Measurements from ENCODE around the gene DIP2C. TPM values are rescaled to one million over a fixed set of nuclear protein-coding genes. Genes with fewer than 3 reads are reported as not detected.
"Not testable (repeated sequence)": the region's sequence is repeated elsewhere in the genome, so short reads cannot be mapped to it uniquely, and the experiment has no call there.

Gene DIP2C
- total RNA-seq, 1 donor from 2014 or later: 24.8 TPM

DNA sequence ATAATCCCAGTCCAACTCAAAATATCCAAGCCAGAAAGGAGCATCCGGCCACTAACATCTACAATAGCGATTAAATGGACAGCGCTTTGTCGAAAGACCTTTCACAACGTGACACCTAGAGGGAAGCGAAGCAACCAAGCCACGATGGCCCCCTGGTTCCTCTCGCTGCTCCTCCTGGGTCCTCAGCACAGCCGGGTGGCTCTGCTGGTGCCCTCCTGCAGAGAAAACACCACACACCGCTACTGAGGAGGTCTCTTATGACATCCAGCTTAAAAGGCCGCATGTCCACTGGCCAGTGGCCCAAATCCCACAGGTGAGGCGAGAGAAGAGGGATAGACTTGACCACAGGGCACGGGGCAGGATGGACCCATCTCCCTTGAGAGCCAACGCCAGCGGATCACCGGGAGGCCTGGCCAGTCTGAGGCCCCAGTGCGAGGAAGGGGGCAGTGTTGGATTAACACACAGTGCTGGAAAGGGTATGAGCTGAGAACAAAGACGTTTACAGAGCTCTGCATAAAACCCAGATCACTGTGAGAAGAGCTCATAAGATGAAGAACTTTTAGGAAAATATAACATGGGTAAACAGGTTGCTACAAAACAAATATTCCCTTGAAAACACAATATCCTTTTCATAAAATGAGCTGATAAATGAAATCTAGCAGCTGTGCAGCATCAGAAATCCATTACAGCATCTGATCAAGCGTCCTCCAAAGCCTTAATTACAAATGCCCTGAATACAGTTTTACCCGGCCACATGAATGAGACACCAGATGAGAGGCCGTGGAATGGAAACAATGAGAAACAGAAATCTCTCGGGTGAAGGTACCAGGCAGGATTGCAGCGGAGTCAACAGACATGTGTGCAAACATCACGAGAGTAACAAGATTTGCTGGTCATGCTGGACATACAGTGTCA is 236.7 kb downstream of the DIP2C start:
- no peak for DNase-seq (ENCODE audit: low spot score)

DNA sequence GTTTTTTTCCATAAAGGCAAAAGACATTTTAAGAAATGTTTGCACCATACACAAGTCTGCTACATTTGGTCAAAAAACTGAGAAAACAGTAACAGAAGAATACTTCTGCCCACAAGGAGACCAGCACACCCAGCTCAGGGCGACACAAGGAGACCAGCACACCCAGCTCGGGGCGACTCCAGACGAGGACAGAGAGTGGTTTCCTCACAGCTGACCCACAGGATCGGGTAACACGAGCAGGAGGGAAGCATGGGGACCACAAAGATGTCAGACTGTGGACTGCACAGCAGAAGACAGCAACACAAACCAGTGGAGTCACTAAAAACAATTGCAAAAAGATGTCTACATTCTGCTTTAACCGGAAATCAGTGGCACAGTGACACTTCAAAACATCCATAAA is 237.6 kb downstream of the DIP2C start:
- no peak for DNase-seq (ENCODE audit: low spot score)

DNA sequence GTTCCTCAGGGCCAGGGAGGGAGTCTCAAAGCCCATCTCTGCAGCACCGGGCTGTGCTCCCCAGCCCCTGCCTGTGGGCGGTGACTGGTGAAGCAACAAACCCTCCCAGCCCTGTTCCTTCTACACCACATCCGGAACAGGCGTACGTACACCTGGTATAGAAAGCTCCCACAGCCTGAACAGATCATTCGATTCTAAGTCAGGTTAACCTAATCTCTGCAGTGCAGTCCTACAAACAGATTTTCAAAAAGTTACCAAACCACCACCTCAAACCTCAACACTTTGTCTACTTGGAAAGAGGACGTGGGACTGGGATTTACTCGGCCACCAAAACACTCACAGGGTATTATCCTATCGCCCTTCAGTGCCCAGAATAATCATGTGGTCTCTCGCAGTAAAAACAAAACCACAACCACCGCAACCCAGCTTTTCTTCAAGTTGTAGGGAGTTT is 238.4 kb downstream of the DIP2C start:
- no peak for DNase-seq (ENCODE audit: low spot score)

DNA sequence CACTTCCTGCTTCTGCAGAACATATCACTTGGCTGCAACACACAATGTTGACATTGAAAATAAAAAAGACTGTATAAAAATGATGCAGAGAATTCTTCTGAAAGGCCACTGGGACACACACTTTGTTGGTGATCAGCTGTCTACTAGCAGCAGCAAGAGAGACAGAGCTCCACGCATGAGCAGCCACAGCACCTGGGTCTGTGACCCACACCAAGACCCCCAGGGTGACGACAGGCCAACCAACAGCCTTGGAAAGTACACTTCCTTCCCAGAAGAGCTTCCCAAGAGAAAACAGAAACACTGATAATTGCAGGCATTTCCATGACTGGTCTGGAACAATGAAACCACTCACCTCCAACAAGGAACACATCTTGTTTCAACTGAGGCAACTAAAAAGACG is 239.0 kb downstream of the DIP2C start:
- DNase-seq (ENCODE audit: low spot score): no peak

DNA sequence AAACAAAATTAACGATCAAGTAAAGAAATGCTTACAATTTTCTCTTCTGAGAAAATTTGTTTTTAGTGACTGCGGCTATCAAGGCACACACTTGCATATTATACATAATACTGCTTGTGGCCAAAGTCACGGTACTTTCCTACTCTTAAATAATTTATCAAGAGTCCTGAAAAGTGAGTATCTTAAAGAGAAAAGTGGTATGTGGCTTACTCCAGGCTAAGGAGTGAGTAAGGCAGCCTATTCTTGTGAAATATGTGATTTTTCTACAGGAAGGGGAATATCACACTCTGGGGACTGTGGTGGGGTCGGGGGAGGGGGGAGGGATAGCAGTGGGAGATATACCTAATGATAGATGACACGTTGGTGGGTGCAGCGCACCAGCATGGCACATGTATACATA is 240.1 kb downstream of the DIP2C start:
- DNase-seq (ENCODE audit: low spot score): not testable (repeated sequence)

DNA sequence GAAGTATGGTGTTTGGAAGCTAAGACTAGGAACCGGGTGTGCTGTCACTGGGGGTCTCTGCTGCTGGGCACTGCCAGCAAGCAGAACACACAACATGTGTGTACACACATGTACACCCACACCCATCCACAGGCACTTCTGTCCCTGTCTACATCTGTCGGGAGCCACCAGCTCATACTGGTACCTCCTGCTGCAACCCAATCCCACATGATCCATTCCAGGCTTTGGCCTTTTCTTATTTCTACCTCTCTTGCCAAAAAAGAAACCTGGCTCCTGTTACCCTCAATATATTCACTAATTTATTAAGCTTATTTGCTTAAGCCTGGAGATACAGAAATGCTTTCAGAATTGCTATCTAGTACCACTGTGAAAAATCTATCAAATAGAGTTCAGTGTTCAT is 246.0 kb downstream of the DIP2C start:
- DNase-seq (ENCODE audit: low spot score): no peak

DNA sequence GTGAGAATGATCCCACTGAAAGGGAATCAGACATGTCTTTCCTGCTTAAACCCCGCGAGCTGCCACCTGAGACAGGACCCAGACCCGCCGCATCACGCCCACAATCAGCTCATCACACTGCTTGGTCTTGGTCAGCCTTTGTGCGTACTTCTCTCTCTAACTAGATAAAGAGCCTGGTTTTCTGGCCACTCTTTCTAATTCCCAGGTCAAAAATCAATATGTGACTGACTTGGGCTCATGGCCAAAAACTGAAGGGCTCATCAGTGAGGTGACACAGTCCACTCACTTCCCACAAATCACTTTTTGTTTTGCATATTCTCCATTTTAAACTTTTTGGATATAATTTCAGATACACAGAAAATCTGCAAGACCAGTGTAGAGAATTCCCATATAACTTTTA is 247.3 kb downstream of the DIP2C start:
- DNase-seq (ENCODE audit: low spot score): no peak

DNA sequence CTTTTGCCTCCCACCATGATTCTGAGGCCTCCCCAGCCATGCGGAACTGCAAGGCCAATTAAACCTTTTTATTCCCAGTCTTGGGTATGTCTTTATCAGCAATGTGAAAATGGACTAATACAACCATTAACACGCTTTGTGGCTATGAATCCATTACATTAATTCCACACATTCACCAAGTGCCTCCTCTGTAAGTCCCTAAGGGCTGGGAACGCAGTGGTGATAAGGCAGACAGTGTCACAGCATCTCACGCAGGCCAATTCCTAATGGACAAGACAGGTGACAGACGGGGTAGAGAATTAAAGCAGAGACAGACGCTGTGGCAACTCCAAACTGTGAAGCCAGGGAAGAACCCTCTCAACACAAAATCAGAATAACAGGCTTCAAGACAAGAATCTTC is 247.8 kb downstream of the DIP2C start:
- no peak for DNase-seq (ENCODE audit: low spot score)

DNA sequence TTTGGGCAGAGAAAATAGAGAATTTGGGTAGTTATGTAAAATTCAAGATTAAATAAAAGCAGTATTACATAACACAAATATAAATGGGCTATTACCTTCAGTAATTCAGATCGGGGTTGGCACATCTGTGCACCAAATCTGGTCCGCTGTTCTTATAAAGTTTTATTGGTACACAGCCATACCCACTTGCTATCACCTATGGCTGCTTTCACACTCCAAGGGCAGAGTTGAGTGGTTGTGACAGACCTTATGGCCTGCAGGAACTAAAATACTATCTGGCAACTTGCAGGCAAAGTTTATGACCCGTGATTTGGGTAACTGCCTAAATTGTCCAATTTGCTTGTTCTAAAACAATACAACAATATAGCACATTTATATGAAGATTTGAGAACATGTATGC is 249.3 kb downstream of the DIP2C start:
- DNase-seq (ENCODE audit: low spot score): no peak

DNA sequence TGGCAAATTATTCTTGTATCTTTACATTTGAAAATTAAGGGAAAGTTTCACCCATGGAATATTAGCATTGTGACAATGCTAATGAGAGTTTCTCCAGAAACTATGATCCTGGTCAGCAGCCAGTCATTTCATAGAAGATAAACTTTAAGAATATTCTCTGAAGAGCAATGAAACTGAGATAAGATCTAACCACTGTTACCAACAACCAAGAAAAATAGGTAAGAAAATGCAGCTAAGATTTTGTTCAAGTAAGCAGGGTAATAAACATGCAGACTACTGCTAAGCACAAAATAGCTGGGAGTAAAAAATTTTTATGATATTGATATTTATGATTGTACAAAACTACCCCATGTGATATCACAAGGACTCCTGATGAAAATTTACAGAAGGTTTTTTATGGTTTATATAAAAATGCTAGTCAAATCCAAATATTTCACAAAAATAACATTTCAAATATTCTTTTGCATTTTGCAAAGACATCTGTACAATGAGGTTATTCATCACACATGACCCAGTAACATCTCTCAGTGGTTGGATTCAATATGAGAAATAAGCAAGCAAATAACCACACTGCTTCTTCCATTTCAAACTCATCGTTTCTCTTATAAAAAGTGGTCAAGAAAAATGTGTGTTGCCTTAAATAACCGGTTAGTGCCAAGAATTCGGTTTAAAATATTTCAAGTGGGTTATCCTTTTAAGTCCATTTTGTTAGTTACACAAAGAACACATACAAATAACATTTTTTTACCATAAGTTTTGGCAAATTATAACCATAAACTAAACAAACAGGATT is 251.6 kb downstream of the DIP2C start:
- no peak for DNase-seq (ENCODE audit: low spot score)

DNA sequence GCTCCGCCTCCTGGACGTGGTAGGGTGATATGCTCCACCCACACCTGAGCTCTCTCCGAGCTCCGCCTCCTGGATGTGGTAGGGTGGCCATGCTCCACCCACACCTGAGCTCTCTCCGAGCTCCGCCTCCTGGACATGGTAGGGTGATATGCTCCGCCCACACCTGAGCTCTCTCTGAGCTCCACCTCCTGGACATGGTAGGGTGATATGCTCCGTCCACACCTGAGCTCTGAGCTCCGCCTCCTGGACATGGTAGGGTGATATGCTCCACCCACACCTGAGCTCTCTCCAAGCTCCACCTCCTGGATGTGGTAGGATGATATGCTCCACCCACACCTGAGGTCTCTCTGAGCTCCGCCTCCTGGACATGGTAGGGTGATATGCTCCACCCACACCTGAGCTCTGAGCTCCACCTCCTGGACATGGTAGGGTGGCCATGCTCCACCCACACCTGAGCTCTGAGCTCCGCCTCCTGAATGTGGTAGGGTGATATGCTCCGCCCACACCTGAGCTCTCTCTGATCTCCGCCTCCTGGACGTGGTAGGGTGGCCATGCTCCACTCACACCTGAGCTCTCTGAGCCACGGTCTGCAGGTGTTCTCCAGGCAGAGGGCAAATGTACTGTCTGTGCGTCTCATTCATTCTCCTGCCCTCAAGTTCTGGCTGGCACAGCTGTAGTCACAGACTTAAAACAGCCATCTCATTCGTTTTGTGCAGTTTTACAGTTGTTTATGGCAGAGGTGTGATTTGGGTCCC is 252.4 kb downstream of the DIP2C start:
- DNase-seq (ENCODE audit: low spot score): no peak

DNA sequence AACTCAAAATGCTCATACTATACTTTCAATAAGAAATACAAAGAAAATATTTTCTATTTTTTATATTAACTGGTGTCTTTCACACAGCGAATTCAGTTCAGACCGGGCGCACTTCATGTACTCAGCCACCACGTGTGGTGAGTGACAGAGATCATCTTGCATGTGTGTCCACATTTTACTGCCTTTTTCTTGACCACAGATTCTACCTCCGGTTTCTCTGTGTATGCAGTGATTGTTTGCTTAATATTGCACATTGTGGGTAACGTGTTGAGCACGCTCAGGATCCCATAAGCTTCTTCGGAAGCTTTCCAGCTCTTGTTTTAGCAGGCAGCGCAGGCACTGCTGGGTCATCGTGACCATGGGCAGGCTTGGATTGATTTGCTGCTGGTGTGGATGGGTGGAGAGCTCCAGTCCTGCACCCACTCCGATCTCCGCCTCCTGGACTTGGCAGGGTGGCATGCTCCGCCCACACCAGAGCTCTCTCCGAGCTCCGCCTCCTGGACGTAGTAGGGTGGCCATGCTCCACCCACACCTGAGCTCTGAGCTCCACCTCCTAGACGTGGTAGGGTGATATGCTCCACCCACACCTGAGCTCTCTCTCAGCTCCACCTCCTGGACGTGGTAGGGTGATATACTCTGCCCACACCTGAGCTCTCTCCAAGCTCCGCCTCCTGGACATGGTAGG is 253.3 kb downstream of the DIP2C start:
- no peak for DNase-seq (ENCODE audit: low spot score)

DNA sequence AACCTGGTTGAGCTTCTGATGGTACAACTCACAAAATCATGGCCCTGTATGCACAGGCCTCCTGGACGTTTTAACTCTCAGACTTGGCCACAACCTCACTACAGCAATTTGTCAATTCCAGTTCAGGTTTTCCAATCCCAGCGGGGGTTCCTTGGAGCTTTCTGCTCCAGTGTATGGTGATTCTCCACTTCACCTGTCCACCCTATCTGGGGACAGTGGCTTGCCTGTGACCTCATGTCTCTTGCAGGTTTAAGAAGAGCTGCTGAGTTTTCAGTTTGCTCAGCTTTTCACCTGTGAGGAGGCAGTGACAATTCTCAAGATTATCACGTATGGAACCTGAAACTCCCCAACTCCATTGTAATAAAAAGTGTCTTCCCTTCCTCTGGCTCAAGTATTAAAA is 254.1 kb downstream of the DIP2C start:
- DNase-seq (ENCODE audit: low spot score): no peak

DNA sequence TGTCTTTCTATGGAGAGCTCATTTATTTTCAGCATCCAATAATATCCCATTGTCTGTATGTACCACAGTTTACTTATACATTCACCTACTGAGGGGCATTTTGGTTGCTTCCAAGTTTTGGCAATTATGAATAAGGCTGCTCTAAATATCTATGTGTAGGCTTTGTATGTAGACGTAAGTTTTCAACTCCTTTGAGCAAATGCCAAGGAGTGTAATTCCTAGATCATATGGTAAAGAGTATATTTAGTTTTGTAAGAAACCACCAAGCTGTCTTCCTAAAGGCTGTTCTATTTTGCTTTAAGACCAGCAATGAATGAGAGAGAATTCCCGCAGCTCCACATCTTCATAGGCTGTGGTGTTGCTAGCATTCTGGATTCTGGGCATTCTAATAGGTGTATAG is 259.8 kb downstream of the DIP2C start:
- DNase-seq (ENCODE audit: low spot score): peak; percentile 53

DNA sequence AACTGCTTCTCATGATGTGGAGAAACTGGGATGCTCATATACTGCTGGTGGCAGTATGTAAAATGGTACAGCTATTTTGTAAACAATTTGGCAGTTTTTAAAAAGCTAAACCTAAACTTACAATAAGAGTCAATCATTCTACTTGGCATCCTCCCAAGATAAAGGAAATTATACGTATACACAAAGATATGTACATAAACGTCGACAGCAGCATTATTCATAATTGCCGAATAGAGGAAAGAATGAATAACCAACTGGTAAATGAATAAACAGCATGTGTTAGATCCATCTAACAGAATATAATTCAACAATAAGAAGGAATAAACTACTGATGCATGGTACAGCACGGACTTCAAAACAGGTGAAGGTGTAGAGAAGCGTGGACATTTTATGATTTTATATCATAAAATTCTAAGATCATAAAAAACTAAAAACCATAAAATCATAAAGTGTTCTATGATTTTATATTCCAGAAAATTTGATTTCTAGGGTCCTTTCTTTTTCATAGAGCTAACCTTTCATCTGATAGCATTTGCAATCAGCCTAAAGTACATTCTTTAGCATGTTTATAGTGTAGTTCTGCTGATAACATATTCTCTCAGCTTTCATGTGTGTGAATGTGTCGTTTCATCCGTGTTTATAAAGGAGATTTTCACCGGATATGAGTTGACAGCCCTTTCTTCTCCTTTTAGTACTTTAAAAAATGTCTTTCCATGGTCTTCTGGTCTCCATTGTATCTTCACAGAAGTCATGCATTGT is 261.5 kb downstream of the DIP2C start:
- DNase-seq (ENCODE audit: low spot score): no peak

DNA sequence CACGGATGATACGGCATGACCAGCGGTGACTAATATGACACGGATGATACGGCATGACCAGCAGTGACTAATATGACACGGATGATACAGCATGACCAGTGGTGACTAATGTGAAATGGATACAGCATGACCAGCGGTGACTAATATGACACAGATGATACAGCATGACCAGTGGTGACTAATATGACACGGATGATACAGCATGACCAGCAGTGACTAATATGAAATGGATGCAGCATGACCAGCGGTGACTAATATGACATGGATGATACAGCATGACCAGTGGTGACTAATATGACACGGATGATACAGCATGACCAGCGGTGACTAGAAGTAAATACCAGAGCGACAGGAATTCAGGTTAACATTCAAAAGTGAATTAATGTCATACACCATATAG is 264.1 kb downstream of the DIP2C start:
- DNase-seq (ENCODE audit: low spot score): not testable (repeated sequence)

DNA sequence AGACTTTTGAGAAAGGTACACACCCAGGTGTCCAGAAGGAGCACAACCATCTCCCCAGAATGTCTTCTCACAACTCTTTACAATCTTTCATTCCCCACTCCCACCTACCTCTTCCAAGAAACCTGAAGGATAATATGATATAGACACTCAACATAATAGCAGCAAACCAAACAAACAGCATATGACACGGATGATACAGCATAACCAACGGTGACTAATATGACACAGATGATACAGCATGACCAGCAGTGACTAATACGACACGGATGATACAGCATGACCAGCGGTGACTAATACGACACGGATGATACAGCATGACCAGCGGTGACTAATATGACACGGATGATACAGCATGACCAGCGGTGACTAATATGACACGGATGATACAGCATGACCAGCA is 264.7 kb downstream of the DIP2C start:
- not testable (repeated sequence) for DNase-seq (ENCODE audit: low spot score)

DNA sequence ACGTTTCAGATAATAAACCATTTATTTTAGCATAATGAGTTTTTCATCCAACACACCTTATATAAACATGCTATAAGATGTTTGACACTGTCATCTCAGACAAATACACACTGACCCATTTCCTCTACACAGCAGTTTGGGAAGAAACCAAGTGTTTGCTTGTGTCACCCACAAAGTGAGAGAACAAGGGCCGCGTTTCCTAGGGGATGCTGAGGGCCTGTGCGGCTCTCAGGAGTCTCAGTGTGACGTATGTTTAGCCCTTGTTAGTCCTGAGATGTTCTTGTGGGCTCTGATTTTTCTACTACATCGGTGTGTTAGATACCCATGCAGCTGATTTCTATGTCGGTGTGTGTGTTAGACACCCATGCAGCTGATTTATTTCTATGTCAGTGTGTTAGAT is 266.3 kb downstream of the DIP2C start:
- DNase-seq (ENCODE audit: low spot score): no peak

DNA sequence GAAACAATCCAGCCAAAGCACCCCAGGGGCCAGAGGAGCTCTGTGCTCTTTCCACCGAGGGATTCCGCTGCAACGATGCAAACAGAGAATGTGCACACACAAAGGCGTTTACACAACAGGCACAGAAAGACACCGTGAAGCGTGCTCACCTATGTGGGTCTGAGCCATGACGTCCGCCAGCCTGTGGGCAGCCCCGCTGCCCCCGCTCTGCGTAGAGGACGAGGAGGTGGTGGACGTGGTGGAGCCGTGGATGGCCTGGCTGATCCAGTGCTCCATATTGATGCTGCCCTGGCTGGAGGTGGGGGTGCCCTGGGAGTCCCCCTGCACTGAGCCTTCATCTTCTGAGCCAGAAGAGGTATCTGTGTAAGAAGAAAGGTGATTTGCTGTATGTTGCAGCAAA is 266.8 kb downstream of the DIP2C start:
- DNase-seq (ENCODE audit: low spot score): no peak

DNA sequence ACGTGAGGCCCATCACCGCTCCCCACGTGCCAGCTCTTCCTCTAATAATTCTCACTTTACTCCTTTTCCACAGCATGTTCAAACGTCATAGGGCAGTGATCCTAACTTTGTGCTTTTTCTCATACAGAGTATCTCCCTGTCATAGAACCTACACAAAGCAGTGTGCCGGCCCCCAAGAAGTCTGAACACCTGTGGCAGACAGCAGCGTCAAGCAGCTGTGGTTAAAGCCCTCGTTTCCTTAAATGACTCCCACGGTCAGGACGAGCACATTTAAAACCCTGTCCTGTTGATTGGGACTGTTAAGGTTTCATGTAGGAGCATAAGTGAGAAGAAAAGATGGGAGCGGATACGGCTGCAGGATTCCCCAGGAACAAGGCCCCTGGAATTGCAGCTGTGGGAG is 267.2 kb downstream of the DIP2C start:
- no peak for DNase-seq (ENCODE audit: low spot score)

DNA sequence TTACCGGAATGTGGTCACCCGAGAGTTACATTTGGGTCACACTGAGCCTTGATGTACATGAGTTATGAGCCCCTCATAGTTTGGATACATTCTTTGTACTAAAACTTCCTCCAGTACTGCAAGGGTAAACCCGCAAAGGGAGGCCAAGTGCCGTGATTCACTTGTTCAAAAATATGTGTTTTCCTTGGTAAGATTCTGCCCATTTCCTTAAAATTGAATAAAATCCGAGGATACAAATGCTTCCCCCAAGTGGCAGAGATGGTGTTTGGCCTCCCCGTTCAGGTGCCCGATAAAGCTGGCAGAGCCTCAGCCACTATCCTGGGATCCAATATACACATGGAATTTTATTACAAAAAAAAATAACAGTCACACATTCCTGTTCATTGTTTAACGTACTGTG is 268.3 kb downstream of the DIP2C start:
- DNase-seq (ENCODE audit: low spot score): no peak

All from umbilical cord (tissue), 2 donors.